Activated CD4-positive, alpha-beta T cell treated with anti-CD3 and anti-CD28 coated beads, Interleukin-2, amount 50 U/mL, for 48 hours (primary cell): Measurements from ENCODE around the gene LGALS3.

Experiments used
- DNase-seq, 2 experiments: peaks; one replicate each; pipeline ENCODE4 v3.0.0-alpha.2; 2020

The LGALS3 gene

DNA sequence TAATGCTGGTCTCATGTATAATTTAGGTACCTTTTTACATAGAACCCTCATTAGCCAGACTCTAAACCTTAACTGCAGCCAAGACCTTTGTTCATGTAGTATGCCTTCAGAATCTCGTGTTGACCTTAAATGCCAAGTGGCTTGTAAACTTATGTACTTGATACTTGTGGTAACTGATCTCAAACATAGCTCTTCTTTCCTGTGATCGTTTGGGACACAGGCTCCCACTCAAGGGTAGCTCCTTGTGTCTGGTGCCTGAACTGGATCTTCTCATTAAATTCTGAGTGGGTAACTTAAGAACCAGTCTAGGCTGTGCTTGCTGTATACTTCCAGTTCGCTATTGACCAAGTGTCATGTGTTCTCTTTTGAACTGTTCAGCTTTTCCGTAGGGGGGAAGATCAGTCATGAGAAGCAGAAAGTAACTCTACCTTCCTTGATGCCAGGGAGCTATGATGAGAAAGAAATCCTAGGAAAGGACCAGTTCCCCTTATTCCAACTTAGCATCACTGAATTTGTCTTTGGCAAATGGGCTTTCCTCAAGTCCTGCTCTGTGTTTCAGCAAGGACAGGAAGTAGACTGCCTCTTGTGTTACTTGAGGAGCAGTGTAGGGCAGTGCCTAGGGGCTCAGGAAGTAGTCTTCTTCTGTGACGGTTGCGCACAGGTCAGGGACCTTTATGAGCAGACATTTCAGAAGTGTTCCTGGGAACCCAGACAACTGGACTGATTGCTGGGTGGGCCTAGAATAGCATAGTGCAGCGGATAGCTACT lies 2.5 kb downstream of the LGALS3 start:
- no peak for DNase-seq

DNA sequence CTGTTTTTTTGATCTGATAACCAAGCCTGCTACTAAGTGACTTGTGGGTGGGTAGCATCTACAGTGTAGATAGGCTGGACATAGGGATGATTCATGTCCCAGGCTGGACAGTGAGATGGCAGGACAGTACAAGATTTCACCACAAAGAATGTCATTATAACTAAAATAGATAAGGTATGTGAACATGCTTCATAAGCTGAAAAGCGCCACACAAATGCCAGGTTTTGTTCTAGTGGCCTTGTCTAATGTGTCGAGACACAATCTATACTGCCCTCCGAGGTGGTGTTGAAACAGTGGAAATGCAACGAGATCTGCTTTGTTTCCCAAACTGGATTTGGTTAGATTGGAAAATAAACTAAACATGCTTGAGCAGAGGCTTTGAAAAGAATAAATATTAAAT lies 4.4 kb downstream of the LGALS3 start:
- no peak for DNase-seq

DNA sequence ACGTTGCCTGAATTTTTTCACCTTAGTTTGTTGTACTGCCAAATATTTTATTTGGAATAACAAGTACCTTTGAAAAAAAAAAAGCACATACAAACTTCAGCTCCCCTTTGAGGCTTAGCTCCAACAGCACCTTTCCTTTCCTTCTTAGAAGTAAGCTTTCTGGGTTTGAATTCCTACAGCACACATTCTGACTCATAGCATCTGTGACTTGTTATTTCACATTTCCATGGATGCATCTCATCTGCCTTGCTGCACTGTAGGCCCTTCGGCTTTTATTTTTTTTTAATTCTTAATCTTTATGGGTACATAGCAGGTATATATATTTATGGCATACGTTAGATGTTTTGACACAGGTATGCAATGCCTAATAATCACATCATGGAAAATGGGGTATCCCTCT lies 7.2 kb downstream of the LGALS3 start:
- DNase-seq = no peak

DNA sequence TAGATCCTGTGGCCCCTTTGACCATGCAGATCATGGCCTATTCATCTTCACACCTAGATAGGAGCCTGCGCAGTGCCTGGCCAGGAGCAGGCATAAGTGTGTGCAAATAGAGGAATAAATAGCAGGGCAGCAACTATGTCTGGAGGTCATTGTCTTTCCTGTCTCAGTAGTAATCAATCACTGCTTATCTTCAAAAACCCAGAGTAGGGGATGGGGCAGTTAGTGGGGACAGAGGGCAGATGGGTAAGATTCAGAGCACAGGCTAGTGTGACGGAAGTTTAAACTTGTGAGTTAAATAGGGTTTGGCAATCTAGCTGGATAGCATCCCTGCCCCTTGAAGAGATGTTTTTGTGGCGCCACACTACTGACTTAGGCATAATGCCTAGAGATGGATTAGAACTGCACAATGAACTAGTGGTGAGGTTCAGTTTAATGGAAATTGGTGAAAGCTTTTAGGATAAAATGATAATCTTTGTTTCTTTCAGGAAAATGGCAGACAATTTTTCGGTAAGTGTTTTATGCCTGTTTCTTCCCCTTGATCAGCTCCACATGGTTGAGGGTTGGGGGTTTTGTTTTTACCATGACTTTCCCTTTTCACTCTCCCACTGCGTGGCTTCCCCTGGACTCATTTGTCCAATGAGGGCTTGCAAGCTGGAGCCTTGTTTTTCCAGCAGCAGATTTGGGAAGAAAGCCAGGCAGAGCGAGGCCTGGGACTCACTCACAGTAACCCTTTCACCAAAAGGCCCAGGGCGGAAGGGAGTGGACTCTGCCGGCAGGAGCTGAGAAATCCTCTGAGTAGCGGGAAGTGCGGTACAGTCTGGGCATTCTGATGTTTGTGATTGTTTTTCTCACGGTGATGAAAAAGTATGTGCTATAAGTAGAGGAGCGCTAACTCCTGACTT lies 8.1 kb downstream of the LGALS3 start:
- DNase-seq = no peak

DNA sequence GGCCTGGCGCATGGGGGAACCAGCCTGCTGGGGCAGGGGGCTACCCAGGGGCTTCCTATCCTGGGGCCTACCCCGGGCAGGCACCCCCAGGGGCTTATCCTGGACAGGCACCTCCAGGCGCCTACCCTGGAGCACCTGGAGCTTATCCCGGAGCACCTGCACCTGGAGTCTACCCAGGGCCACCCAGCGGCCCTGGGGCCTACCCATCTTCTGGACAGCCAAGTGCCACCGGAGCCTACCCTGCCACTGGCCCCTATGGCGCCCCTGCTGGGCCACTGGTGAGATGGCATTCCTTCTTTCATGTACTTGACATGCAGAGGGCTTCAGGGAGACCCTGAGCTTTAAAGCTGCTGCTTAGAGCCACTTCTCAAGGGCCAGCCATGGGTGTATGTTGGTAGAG lies 9.0 kb downstream of the LGALS3 start:
- DNase-seq = no peak

DNA sequence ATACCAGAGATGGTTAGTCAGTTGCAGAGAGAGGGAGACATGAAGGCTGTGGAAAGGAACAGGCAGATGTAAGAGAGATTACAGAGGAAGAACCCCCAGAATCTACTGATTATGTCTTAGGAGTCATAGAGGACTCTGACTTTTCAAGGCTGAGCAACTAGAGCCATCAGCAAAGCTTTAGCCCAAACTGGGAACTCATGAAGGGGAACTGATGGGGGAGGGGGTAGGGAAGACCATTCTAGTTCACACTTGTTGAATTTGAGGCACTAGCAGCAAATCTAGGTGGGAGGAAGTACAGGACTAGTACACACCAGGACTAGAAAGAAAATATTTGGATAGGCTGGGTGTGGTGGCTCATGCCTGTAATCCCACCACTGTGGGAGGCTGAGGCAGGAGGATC lies 10.1 kb downstream of the LGALS3 start:
- no peak for DNase-seq

DNA sequence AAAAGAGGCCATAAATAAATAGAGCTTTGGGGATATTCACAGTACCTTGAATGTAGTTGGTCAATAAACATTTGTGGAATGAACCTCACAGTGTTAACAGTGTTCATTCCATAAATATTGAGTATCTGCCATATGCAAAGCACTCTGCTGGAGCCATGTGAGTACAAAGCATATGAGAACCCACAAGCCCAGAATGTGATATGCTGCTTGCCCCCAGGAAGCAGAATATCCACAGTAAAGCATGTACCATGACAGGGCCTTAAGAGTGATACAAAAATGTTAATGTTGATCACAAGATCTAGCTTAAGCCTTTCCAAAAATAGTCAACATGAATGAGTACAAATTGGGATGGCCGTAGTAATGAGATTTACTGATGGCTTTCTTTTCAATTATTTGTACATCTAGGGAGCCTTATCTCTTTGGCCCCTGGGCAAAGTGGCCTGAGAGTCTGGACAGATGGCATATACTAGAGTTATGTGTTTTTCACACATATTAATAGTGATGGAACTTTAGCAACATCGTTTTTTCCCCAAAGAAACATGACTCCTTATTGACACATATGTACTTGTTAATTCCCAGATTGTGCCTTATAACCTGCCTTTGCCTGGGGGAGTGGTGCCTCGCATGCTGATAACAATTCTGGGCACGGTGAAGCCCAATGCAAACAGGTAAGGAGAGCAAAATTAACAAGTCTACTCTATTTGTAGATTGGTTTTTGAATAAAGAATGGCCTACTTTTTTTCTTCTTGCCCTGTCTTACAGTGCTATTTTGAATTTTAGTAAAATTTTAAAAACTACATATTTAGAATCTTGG lies 10.9 kb downstream of the LGALS3 start:
- no peak for DNase-seq

DNA sequence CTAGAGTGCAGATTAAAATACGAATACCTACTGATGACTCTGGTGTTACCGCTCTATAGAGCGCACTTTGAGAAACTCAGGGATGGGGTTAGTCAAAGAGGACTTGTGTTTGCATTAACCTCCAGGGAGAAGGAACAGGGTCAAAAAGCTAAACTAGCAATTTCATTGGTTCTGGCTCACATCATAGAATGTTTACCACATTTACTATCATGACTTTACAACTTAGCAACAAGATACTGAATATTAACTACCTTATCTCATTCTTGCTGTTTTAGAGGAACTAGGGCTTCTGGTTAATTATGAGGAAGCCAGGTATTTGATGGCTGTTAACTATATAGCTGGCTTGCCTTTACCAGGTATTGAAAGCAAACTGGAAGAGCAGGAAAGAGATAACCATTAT lies 12.8 kb downstream of the LGALS3 start:
- no peak for DNase-seq

DNA sequence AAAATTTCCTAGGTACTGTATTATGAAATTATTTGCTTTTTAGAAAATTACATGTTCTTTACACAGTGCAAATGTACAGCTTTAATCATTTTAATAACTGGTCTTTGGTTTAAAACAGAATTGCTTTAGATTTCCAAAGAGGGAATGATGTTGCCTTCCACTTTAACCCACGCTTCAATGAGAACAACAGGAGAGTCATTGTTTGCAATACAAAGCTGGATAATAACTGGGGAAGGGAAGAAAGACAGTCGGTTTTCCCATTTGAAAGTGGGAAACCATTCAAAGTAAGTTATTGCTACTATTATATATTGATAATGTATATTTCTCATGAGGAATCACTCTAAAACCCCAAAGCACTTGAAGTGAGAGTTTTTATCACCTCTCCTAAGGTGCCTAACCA lies 13.4 kb downstream of the LGALS3 start:
- no peak for DNase-seq

DNA sequence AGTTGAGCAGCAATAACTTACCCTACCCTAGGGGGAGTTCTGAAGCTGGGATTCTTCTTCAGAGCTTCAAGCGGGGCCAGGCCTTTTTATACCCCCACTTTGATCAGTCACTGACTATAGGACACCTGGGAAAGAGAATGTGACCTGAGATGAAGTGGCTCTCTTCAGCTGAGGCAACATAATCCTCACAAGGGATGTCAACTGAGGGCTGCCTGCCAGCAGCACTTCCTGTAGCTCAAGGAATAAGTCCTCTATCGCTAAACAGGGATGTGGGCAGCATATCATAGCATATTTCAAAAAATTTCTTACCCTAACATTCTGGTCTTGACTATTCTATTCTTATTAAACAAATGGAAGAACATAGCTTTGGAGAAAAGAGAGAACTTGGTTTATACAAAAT lies 17.4 kb downstream of the LGALS3 start:
- DNase-seq = no peak

DNA sequence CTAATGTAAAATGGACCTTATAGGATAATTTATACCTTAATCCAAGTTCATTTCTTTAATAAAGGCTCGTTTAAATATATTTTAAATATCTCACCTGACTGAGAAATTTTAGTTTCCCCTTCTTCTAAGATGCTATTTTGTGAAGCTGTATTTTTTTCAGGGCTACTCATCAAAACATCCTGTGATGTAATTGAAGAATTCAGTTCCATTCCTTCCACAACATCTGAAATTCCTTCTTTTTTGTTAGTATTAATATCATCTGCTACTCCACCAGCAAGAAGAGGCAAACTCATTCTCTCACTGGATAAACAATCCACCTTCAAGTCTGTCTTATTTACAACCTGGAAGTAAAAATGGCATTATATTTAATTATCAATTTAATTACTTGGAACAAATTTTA lies 22.5 kb downstream of the LGALS3 start:
- no peak for DNase-seq

DNA sequence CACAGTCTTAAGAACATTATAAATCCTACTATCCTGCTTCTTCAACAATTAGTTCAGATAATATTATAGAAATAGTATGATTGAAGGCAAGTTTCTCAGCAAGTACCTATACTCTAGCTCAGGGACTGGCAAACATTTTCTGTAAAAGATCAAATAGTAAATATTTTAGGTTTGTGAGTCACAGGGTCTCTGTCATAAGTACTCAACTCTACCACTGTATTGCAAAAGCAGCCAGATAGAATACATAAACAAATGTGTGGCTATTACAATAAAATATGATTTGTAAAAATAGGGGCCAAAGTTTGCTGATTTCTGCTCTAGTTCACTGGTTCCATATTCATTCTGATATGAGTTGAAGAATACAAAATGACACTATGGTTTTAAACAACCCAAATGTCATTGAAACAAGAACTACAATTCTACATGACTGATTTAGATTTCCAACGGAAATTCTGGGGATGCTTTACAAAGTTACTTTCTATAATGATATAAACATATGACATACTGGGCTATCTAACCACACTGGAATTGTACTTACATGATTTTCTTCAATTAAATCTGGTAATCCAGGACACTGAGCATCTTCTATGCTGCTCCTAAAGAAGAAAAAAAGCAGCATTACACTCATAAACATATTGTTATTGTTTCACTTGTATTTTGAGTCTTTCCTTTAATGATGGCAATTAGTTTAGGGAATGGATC lies 23.2 kb downstream of the LGALS3 start:
- DNase-seq = no peak

DNA sequence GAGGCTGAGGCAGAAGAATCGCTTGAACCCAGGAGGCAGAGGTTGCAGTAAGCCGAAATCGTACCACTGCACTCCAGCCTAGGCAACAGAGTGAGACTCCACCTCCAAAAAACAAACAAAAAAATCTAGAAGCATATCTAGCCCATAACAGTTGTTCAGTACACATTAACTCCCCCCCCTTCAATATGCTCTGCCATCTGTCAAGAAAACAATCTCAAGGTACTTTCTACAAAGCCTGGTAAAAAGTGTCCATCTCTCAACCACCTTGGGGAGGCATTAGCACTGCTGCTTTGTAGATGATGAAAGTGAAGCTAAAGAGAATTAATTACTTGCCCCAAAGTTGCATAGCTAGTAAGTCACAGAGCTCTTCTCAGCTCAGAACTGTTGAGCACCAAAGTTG lies 24.9 kb downstream of the LGALS3 start:
- no peak for DNase-seq

DNA sequence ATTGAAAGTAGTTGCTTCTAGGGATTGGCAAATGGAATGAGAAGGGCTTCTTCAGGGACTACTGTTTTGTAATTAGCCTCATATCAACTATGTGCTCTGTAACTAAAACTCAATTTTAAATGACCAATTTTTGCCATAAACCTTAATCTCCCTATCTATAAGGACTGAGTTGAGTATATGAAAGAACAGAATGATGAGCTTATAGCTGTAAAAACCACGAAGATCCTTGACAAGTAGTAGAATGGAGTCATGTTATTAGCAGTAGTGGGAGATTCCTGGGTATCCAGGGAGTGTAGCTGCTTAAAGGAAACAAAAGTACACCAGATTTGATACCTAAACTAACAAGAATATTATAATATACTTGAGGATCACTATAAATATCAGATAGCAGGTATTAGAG lies 28.0 kb downstream of the LGALS3 start:
- no peak for DNase-seq

DNA sequence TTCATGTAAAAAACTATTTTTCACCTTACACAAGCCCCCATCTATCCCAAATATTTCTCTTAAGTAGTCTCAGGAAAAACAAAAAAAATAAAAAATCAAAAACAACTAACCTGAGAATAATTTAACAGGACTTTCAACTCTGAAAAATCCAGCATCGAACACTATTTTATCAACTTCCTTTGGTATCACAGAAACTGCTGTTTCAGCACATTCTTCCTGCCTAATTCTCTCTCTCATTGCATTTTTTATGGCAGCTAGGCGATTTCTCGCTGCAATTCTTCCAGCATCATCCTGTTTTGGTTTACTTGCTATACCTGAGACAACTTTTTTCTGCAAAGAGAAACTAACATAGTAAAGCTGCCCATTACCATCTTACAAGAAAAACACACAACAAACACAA lies 29.4 kb downstream of the LGALS3 start:
- no peak for DNase-seq

DNA sequence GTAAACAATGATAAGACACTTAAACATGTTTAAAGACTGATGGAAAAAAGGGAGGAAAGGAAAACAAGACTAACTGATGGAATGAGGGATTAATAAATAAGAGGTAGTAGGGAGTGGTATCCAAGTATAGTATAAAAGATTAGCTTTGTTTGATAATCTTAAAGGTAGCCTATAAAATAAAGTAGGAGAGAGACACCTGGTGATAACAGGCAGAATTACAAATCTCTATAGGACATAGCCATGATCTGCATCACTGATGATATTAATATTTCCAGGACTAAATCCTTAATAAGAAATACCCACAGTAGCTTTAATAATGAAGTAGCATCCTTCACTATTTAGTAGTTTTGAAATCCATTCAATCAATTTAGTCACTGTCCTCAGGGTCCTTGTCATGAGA lies 31.9 kb downstream of the LGALS3 start:
- DNase-seq = no peak

DNA sequence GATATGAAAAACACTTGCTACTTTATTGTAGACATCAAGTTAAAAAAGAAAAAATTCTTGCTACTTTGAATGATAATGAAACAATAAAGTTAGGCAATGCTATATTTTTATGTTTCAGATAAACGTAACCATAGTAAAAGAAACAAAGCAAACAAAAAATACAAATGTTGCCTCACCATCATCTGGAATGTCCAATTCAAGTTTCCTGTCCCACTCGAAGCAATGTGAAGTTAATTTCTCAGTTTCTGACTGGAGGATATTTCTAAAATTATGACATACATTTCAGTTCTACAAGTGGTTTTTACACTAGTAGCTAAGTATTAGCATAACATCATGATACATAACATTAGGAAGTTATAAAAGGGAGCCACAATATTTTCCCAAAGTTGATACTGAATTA lies 41.5 kb downstream of the LGALS3 start:
- DNase-seq = no peak

DNA sequence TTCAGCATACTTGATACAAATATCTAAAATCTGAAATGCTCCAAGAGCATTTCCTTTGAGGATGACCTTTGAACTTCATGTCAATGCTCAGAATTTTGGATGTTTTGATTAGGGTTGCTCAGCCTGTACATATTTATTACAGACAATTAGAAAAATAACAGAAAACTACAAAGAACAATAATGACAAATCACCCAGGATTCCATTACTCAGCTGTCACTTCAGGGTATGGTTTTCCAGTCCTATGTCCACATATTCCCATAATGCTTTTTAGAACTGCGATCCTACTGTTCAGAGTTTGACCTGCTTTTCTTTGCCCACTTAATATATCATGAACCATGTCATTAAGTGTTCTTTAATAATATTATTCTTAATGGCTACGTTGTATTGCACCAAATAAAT lies 51.0 kb downstream of the LGALS3 start:
- DNase-seq = no peak

DNA sequence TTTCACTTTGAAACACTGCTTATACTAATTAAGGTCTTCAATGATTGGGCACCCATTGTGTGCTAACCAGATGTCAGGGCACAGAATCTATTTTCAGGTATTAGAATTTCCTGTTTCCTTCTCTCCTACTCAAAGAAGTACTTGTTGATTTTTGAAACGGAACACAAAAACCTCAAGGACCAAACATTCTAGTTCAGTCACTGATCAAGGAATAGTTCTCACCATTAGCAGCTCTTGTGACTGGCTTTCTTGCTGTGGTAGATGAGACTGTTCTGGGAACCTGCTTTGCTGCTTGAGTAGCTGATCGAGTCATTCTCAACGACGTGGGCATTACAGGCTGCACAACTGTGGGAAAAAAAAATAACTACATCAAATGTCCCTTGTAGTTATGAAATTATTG lies 51.4 kb downstream of the LGALS3 start:
- no peak for DNase-seq

DNA sequence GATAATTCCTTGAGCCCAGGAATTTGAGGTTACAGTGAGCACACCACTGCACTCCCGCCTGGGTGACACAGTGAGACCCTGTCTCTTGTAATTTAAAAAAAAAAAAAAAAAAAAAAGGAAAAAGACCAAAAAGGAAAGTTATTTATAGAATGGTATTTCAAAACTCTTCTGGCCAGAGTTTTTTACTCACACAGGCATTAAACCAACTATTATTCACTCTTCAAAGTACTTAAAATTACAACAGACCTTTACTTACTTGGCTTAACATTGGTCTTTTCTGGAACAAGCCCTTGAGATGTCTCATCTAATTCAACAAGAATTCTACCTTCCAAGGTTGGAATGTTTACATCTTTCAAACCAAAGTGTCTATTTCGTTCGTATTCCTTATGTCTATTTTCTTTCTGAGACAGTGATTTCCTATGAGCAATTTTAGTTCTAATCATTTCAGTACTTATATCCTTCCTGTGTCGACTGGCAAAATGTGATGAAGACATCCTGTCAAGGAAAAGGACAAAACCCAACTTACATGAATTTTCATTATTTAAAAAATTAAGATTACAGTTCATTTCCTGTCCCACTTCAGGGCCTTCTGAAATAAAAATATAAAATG lies 59.7 kb downstream of the LGALS3 start:
- DNase-seq = no peak

DNA sequence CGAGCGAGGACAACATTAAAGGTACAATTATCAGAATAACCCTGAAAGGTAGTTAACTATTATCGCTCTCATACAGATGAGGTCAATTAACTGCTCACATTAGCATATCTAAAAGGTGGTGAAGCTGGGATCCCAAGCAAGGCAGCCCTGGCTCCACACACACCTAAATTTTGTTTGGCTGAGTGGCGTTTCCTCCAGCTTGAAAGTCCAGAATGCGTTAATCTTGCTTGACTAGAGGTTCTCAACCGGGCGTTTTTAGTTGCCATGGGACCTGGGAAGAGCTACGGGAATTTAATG lies 61.8 kb downstream of the LGALS3 start:
- DNase-seq = peak in 1 of 2 experiments; percentile 5

DNA sequence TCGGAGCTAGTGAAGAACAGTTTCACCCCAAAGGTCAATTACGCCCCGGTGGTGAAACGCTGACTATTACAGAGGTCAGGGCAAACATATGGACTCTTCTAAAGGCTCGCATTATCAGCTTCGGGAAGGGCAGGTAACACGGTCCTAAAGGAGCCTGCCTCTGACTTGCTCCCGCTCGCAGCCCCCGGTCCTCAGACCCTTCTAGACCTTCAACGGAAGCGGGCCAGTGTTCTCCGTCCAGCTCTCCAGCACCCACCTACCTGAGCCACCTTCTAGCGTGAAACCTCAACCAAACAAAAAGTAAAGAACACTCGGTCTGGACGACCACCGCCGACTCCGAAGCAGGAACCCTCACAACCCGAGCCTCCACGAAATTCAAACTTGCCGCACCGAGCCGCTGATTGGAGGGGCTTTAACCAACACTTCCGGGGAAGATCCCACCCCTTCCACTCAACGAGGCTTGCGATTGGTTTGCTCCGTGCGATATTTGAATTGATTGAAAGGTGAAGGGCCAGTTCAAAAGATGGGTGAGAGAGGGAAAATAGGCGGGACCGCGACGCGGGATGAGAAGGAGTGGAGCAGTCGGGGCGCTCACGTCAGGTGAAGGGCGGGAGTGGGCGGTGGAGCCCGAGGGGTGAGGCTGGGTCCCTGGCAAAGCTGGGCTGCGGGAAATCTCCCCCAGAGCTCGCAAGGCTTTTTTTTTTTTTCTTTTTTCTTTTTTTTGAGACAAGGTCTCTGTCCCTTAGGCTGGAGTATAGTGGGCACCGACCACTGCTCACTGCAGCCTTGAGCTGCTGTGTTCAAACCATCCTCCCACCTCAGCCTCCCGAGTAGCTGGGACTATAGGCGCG lies 62.4 kb downstream of the LGALS3 start, which contains the start of gene DLGAP5:
TSS of gene DLGAP5 (minus strand) at position 383 of the 851 bp plus-strand sequence. CDS start 2,406 bp downstream, outside the sequence.
- DNase-seq = peak; percentile 89 to 94
